HepG2 (cell line): ENCODE data around the gene UBE2G2.

Experiments used
- ATF3 ChIP-seq: sonication (generic); formaldehyde crosslinking; IDR thresholded peaks from 2 replicates; pipeline ENCODE4 v1.4.0; 2020; ENCODE audit warnings: missing genetic modification reagents
- FOXA1 ChIP-seq, 2 experiments: fragments of 450-650 bp in 1 of 2; sonication (generic) in 1 of 2; formaldehyde crosslinking in 1 of 2; IDR thresholded peaks; 2 replicates each; pipeline versions ENCODE4 v1.4.0 to v1.6.1; 2016 to 2020; ENCODE audit warnings: missing genetic modification reagents in 1 of 2
- NBN ChIP-seq: fragments of 450-650 bp; conservative IDR thresholded peaks from 2 replicates; pipeline ENCODE4 v1.6.1; 2017
- SIX1 ChIP-seq: sonication (generic); formaldehyde crosslinking; IDR thresholded peaks from 2 replicates; pipeline ENCODE4 v1.4.0; 2020; ENCODE audit warnings: missing genetic modification reagents, borderline replicate concordance
- SMC3 ChIP-seq: IDR thresholded peaks from 2 replicates; pipeline ENCODE4 v1.6.1; 2011; ENCODE audit warnings: low read length, improper control_type of control experiment
- STAT6 ChIP-seq: sonication (generic); formaldehyde crosslinking; IDR thresholded peaks from 2 replicates; pipeline ENCODE4 v1.4.0; 2020; ENCODE audit warnings: missing genetic modification reagents, mild to moderate bottlenecking, borderline replicate concordance
- TFE3 ChIP-seq: IDR thresholded peaks from 2 replicates; pipeline ENCODE4 v1.6.1; 2016
- ZMYM3 ChIP-seq: sonication (generic); formaldehyde crosslinking; IDR thresholded peaks from 2 replicates; pipeline ENCODE4 v1.5.1; 2020; ENCODE audit warnings: mild to moderate bottlenecking, missing genetic modification reagents
- ZNF20 ChIP-seq: sonication (generic); formaldehyde crosslinking; IDR thresholded peaks from 2 replicates; pipeline ENCODE4 v1.4.0; 2020; ENCODE audit warnings: mild to moderate bottlenecking, moderate library complexity, missing genetic modification reagents

GRCh38 chr21:44763451-44764318 is 37.9 kb downstream of the UBE2G2 start:
- TF ChIP-seq FOXA1 (IDR thresholded peaks at IDR 0.05): no peak
- TF ChIP-seq FOXA1 (CRISPR knock-in tag; IDR thresholded peaks at IDR 0.05): no peak
- no peak for TF ChIP-seq ZMYM3 (CRISPR knock-in tag)
- TF ChIP-seq TFE3 (CRISPR knock-in tag): no peak
- no peak for TF ChIP-seq ATF3 (CRISPR knock-in tag)
- no peak for TF ChIP-seq SMC3
- no peak for TF ChIP-seq ZNF20
- no peak for TF ChIP-seq NBN
- no peak for TF ChIP-seq STAT6 (CRISPR knock-in tag)
- no peak for TF ChIP-seq SIX1 (CRISPR knock-in tag)
